Lower leg skin (tissue), 3 donors: ENCODE data around the gene FANCC.

ENCODE experiments used
- POLR2A ChIP-seq, 2 donors: fragments of 450-650 bp; IDR thresholded peaks; one replicate each; pipeline ENCODE4 v1.6.1; 2016 to 2017; ENCODE audit warnings: antibody characterized with exemption in 2 of 2, mild to moderate bottlenecking in 1 of 2, moderate library complexity in 1 of 2
- TF ChIP-seq, protein P1 (sequence below), 3 donors: fragments of 450-650 bp; IDR thresholded peaks; one replicate each; pipeline ENCODE4 v1.5.1; 2016; ENCODE audit warnings: antibody characterized with exemption in 3 of 3, mild to moderate bottlenecking in 3 of 3, moderate library complexity in 2 of 3

DNA sequence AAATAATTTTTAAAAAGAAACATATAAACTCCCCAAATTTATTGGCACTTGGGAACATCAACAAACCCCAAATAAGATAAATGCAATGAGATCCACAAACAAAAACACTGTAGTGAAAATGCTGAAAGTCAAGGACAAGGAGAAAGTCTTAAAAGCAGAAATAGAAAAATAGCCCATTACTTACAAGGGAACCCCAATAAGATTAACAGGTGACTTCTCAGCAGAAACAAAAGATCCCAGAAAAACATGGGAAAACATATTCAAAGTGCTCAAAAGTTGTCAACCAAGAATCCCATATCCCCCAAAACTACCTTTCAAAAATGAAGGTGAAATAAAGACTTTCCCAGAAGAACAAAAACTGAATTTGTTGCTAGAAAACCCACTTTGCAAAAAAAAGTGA lies 40.0 kb downstream of the FANCC start:
- TF ChIP-seq POLR2A (IDR thresholded peaks at IDR 0.05) = no peak
- TF ChIP-seq, protein P1, sequence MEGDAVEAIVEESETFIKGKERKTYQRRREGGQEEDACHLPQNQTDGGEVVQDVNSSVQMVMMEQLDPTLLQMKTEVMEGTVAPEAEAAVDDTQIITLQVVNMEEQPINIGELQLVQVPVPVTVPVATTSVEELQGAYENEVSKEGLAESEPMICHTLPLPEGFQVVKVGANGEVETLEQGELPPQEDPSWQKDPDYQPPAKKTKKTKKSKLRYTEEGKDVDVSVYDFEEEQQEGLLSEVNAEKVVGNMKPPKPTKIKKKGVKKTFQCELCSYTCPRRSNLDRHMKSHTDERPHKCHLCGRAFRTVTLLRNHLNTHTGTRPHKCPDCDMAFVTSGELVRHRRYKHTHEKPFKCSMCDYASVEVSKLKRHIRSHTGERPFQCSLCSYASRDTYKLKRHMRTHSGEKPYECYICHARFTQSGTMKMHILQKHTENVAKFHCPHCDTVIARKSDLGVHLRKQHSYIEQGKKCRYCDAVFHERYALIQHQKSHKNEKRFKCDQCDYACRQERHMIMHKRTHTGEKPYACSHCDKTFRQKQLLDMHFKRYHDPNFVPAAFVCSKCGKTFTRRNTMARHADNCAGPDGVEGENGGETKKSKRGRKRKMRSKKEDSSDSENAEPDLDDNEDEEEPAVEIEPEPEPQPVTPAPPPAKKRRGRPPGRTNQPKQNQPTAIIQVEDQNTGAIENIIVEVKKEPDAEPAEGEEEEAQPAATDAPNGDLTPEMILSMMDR (IDR thresholded peaks at IDR 0.05) = no peak
